RWPE1 (cell line): Measurements from ENCODE around the gene CLCNKA.
A peak's percentile ranks its signal among the peaks of the same experiment; 100 is the strongest.
"Not testable (repeated sequence)": the region's sequence is repeated elsewhere in the genome, so short reads cannot be mapped to it uniquely, and the experiment has no call there.

Source experiments
- CTCF ChIA-PET: fragments of 350-600 bp; sonication (Branson Sonifier 250); formaldehyde crosslinking; extraction: SDS; loops from one replicate; lab custom pipeline; 2021; lab: Yijun Ruan, JAX
- POLR2A ChIA-PET: fragments of 400-600 bp; formaldehyde crosslinking; extraction: SDS; loops from one replicate; lab custom pipeline; 2020; ENCODE audit warnings: antibody characterized with exemption; ENCODE audit not compliant: low non-redundant PET; lab: Yijun Ruan, JAX
- DNase-seq: peaks from one replicate; pipeline ENCODE4 v3.0.0; 2012; ENCODE audit warnings: low spot score
- H3K27ac ChIP-seq: fragments of 450-650 bp; 2 replicates; pipeline ENCODE4 v1.5.1; 2017
- CTCF ChIP-seq: fragments of 450-650 bp; conservative IDR thresholded peaks from 2 replicates; pipeline ENCODE4 v1.5.1; 2017; ENCODE audit warnings: low read depth, mild to moderate bottlenecking

Gene CLCNKA

GRCh38 chr1:16021681-16022080, at the start of gene CLCNKA:
CLCNKA (plus strand) TSS chr1:16022036; CDS start chr1:16022620, 584 bp downstream.
- POLR2A ChIA-PET: no interaction called here
- no peak within 1 kb of the TSS for H3K27ac ChIP-seq
- DNase-seq: no peak
- no peak for TF ChIP-seq CTCF
- CTCF ChIA-PET: no interaction called here

DNA sequence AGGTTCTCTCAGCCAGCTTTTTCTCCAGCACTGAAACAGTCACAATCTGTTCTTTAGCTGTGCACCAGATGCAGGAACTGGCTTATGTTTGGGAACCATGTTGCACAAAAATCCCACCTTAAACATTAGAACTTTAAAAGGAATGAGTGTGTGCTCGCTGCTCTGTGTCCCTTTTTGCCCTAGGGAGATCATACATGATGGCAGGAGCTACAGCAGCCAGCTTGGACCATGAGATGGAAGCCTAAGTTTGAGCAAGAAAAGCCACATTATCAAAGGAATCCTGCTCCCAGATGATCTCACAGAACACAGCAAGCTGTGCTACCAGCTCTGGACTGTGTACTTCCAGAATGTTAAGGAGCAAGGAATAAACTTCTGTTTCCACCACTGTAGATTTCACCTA, 49.4 kb upstream of the CLCNKA start:
- no peak overlapping the region for H3K27ac ChIP-seq
- DNase-seq: no peak
- POLR2A ChIA-PET: no interaction called here
- CTCF ChIA-PET: interaction anchor here (0.6 kb wide), 1 partner anchor 524 kb away, joined by 4 read pairs; no protein-coding TSS in a partner anchor
- no peak for TF ChIP-seq CTCF

GRCh38 chr1:15973772-15974171, 48.1 kb upstream of the CLCNKA start:
- DNase-seq: no peak
- TF ChIP-seq CTCF: no peak
- ChIA-PET POLR2A (no interaction called here), CTCF (interaction anchor here (0.5 to 0.7 kb wide), 4 partner anchors 12 to 189 kb away, joined by 3 to 5 read pairs (median 4); no protein-coding TSS in a partner anchor)
- H3K27ac ChIP-seq: no peak overlapping the region

DNA sequence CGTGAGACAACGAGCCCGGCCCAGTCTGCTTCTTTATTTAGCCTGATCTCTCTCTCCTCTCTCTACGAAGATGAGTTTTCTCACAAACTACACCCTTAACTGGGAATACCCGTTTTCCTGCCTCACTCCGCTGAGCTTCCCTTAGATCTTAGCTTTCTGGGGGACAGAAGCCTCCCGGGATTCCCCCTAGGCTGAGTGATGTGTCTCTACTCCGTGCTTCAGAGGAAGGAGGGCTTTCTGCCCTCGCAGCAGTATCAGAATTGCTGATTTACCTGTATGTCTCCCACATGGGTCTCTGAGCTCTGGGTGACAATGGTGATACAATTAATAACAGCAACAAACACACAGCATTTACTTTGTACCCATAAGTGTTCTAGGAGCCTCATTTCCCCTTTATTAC, 47.0 kb upstream of the CLCNKA start:
- no peak for TF ChIP-seq CTCF
- DNase-seq: no peak
- peak overlapping the region; percentile 77 for H3K27ac ChIP-seq
- ChIA-PET POLR2A (interaction anchor here (0.6 kb wide), 1 partner anchor 49 kb away, joined by 5 read pairs; no protein-coding TSS in a partner anchor), CTCF (no interaction called here)

DNA sequence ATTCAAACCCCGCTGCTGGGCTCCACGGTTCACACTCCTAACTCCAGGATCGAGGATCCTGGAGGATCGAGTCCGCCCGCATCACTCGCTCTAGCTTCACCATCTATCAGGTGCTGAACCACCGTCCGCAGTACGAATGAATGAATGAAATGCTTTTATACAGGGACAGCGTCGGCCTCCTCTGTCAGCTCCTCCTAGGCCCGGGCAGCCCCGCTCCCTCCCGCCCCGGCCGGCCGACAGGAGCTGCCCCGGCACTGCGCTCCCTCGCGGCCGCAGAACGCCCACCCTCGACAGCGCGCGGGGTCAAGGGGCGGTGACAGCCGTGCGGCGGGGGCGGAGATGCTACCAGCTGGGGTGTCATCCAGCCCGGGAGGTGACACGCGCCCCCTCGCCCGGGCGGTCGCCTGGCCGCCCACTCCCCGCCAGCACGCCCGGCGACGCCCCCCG, 46.5 kb upstream of the CLCNKA start:
- POLR2A ChIA-PET: interaction anchor here (0.6 kb wide), 1 partner anchor 50 kb away, joined by 5 read pairs; no protein-coding TSS in a partner anchor
- DNase-seq: peak; percentile 37
- peak overlapping the region; percentile 77 for H3K27ac ChIP-seq
- CTCF ChIA-PET: no interaction called here
- TF ChIP-seq CTCF: no peak

DNA sequence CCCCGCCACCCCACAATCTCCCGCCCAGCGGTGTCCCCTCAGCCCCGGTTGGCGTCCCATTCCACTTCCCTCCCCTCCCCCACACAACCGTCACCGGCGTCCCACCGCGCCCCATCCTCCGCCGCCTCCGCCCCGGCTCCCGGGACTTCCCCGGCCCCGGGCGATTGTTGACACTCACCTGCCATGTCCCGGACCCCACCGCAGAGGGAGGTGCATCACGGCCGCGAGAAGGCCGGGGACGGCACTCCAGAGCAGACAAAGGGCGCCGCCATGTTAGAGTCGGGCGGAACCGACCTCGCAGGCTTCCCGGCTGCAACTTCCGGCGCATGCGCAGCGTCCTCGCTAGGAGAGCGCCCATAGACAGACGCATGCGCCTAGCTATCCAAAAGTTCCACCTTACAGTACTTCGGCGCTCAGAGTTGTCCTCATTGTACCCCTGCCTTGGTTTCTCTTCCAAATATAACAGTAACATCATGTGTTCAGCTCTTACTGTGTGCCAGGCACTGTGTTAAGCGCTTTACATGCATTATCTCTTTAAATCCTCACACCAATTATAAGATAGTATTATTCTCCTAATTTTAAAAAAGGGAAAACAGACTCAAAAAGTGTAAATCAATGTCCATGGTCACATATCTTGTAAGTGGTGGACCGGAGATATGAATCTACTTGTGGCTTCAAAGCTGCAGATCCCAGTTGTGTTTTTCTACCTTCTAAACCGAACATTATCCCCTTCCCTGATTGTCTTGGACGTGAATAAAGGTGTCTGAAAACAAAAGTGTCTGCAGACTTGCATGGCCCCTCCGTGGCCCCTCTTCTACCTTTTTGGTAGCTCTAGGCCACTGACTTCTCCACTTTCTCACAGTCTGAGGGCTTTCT, 45.8 kb upstream of the CLCNKA start, which contains the start of gene ZBTB17:
ZBTB17 (minus strand) TSS at position 297 of the 876 bp plus-strand sequence. CDS start 27,606 bp downstream, outside the sequence.
- no peak for TF ChIP-seq CTCF
- H3K27ac ChIP-seq: peak within 1 kb of the TSS; percentile 77
- CTCF ChIA-PET: interaction anchor here (0.6 to 0.7 kb wide), 3 partner anchors 127 to 189 kb away, joined by 6 to 7 read pairs (median 6); no protein-coding TSS in a partner anchor
- peak; percentile 95 for DNase-seq
- POLR2A ChIA-PET: interaction anchor here (0.6 to 0.7 kb wide), 3 partner anchors 27 to 188 kb away, joined by 3 to 8 read pairs (median 7); no protein-coding TSS in a partner anchor

GRCh38 chr1:15977947-15978346, 43.9 kb upstream of the CLCNKA start:
- POLR2A ChIA-PET, DNase-seq, H3K27ac ChIP-seq: not testable (repeated sequence)
- CTCF ChIA-PET: interaction anchor here (0.6 to 1.1 kb wide), 2 partner anchors 9 to 48 kb away, joined by 3 to 4 read pairs; no protein-coding TSS in a partner anchor
